K562 (cell line): Measurements from ENCODE around the gene C11orf98. TPM values are rescaled to one million over a fixed set of nuclear protein-coding genes. Genes with fewer than 3 reads are reported as not detected.

ENCODE experiments used
- C11orf30 ChIP-seq: fragments of 450-650 bp; IDR thresholded peaks from 2 replicates; pipeline ENCODE4 v1.6.1; 2016; ENCODE audit warnings: low read depth, mild to moderate bottlenecking
- CBFA2T3 ChIP-seq: fragments of 450-650 bp; IDR thresholded peaks from 2 replicates; pipeline ENCODE4 v1.6.1; 2017
- COPS2 ChIP-seq: fragments of 450-650 bp; conservative IDR thresholded peaks from 2 replicates; pipeline ENCODE4 v1.6.1; 2016; ENCODE audit warnings: mild to moderate bottlenecking, moderate library complexity
- CREB3 ChIP-seq: fragments of 450-650 bp; conservative IDR thresholded peaks from 2 replicates; pipeline ENCODE4 v1.6.1; 2016; ENCODE audit warnings: missing genetic modification characterization, low read depth, mild to moderate bottlenecking, missing compliant biosample characterization, moderate library complexity
- ETV1 ChIP-seq: fragments of 450-650 bp; conservative IDR thresholded peaks from 2 replicates; pipeline ENCODE4 v1.6.1; 2016; ENCODE audit warnings: missing genetic modification characterization, control low read depth, low read depth, missing compliant biosample characterization
- KAT8 ChIP-seq: fragments of 450-650 bp; IDR thresholded peaks from 2 replicates; pipeline ENCODE4 v1.6.1; 2016; ENCODE audit warnings: low read depth, mild to moderate bottlenecking
- NFE2L1 ChIP-seq: fragments of 450-650 bp; IDR thresholded peaks from 2 replicates; pipeline ENCODE4 v1.6.1; 2016; ENCODE audit warnings: missing genetic modification characterization, low read depth, mild to moderate bottlenecking, missing compliant biosample characterization, moderate library complexity, borderline replicate concordance
- PURB ChIP-seq: sonication (generic); formaldehyde crosslinking; IDR thresholded peaks from 2 replicates; pipeline ENCODE4 v1.9.0; 2021; ENCODE audit warnings: low read depth, mild to moderate bottlenecking, missing genetic modification reagents
- SAP30 ChIP-seq: fragments of 200-600 bp; sonication (generic); IDR thresholded peaks from 2 replicates; pipeline ENCODE4 v1.6.1; 2012; ENCODE audit warnings: borderline replicate concordance, low read depth, mild to moderate bottlenecking, moderate library complexity, low read length, control low read depth, inconsistent platforms; ENCODE audit not compliant: insufficient read depth, poor library complexity, severe bottlenecking
- SNAPC5 ChIP-seq: fragments of 250-450 bp; sonication (Bioruptor Pico); IDR thresholded peaks from 2 replicates; pipeline ENCODE4 v1.8.0; 2021; ENCODE audit warnings: moderate library complexity, mild to moderate bottlenecking, inconsistent platforms
- SRSF1 ChIP-seq: fragments of 200-400 bp; formaldehyde crosslinking; IDR thresholded peaks from 2 replicates; pipeline ENCODE4 v1.6.1; 2017; ENCODE audit warnings: mild to moderate bottlenecking, low read depth, low read length, moderate library complexity
- THAP7 ChIP-seq: fragments of 250-450 bp; sonication (Bioruptor Pico); IDR thresholded peaks from 2 replicates; pipeline ENCODE4 v1.5.0; 2021
- U2AF1 ChIP-seq: fragments of 200-400 bp; formaldehyde crosslinking; optimal IDR thresholded peaks from 2 replicates; pipeline ENCODE3; 2017; ENCODE audit warnings: mild to moderate bottlenecking, low read depth, low read length, moderate library complexity
- ZFP30 ChIP-seq: fragments of 250-450 bp; sonication (Bioruptor Pico); IDR thresholded peaks from 2 replicates; pipeline ENCODE4 v1.8.0; 2022; ENCODE audit warnings: moderate library complexity, mild to moderate bottlenecking, inconsistent platforms, borderline replicate concordance
- ZNF318 ChIP-seq, 2 experiments: fragments of 450-650 bp; IDR thresholded peaks; 2 replicates each; pipeline ENCODE4 v1.6.1; 2016; ENCODE audit warnings: mild to moderate bottlenecking in 2 of 2, borderline replicate concordance in 1 of 2, low read depth in 1 of 2, moderate library complexity in 1 of 2
- ZNF561 ChIP-seq: fragments of 450-650 bp; formaldehyde crosslinking; conservative IDR thresholded peaks from 2 replicates; pipeline ENCODE4 v1.4.0; 2020; ENCODE audit warnings: mild to moderate bottlenecking, moderate library complexity
- polyA plus RNA-seq, 8 experiments: library from polyadenylated mRNA; depleted of rRNA in 4 of 8; stranded (reverse) in 5 of 8; unstranded in 3 of 8; fragments of >200 nt; fragmentation: Nextera tagmentation in 2 of 8; fragmentation: Illumina TruSeq in 1 of 8; extraction: Ambion mirVana in 2 of 8; extraction: Trizol in 1 of 8; gene quantifications; 2 replicates each; pipeline versions ENCODE4 v1.2.1 to v1.2.3, GENCODE V29; 2011 to 2014; ENCODE audit warnings: inconsistent platforms in 1 of 8, missing spikeins in 1 of 8
- total RNA-seq, 7 experiments: library from RNA; depleted of rRNA in 6 of 7; stranded (reverse); fragments of >200 nt in 6 of 7; fragmentation: Illumina TruSeq in 2 of 7; extraction: Trizol in 2 of 7; gene quantifications; 2 replicates each; pipeline versions ENCODE4 v1.2.1 to v1.2.3, GENCODE V29; 2011 to 2021; ENCODE audit warnings: low replicate concordance in 1 of 7

The C11orf98 gene
- total and polyA plus RNA-seq, 9 of the 15 experiments (the other 6 are each of a cell fraction or from before 2014, with no cell fraction given): 103 to 352 (median 218) TPM

- TF ChIP-seq CREB3 (tag): no peak
- no peak for TF ChIP-seq ZNF561 (CRISPR knock-in tag)
- TF ChIP-seq COPS2: no peak
- TF ChIP-seq PURB (CRISPR knock-in tag): no peak
- no peak for TF ChIP-seq NFE2L1 (tag)
- no peak for TF ChIP-seq ZFP30
- TF ChIP-seq U2AF1: no peak
- no peak for TF ChIP-seq ZNF318 (IDR thresholded peaks at IDR 0.05; ENCODE audit: borderline replicate concordance in 1 of 2, low read depth in 1 of 2)
- TF ChIP-seq SNAPC5 (CRISPR knock-in tag): no peak
- TF ChIP-seq SRSF1: no peak
- TF ChIP-seq CBFA2T3: peak; percentile 7; the same call in 1 of the 2 replicates
- TF ChIP-seq C11orf30: 0 out of 2 replicates have a peak, but pooled peaks have one; percentile 13
- TF ChIP-seq SAP30: peak; percentile 69
- TF ChIP-seq ETV1: 0 out of 2 replicates have a peak, but pooled peaks have one; percentile 47
- TF ChIP-seq THAP7 (CRISPR knock-in tag): peak; percentile 69; the same call in 1 of the 2 replicates
- no peak for TF ChIP-seq KAT8
Measured at GRCh38 chr11:62705880-62706849, 41.2 kb upstream of the C11orf98 start (continued).
